SK-N-DZ (cell line): Measurements from ENCODE around the gene SNX5.

Experiments
- DNase-seq: peaks from one replicate; pipeline ENCODE4 v3.0.0-alpha.2; 2015; ENCODE audit warnings: low spot score

Gene SNX5

GRCh38 chr20:17992847-17993513 lies 24.4 kb upstream of the SNX5 start:
- no peak for DNase-seq

DNA sequence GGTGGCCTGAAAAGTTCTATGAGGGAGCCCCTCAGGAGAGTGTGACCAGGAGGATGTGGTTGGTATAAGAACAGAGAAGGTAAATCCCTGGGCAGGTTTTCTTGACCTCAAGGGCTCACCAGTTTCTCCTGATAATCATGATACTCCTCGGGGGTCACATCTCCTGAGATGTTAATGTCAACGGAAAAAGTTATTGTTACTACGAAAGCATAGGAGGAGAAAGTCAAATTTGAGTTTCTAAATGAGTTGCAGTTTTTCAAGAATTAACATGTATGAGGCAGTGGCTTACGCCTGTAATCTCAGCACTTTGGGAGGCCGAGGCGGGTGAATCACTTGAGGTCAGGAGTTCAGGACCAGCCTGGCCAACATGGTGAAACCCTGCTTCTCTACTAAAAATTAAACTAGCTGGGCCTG lies 23.6 kb upstream of the SNX5 start:
- DNase-seq: no peak

DNA sequence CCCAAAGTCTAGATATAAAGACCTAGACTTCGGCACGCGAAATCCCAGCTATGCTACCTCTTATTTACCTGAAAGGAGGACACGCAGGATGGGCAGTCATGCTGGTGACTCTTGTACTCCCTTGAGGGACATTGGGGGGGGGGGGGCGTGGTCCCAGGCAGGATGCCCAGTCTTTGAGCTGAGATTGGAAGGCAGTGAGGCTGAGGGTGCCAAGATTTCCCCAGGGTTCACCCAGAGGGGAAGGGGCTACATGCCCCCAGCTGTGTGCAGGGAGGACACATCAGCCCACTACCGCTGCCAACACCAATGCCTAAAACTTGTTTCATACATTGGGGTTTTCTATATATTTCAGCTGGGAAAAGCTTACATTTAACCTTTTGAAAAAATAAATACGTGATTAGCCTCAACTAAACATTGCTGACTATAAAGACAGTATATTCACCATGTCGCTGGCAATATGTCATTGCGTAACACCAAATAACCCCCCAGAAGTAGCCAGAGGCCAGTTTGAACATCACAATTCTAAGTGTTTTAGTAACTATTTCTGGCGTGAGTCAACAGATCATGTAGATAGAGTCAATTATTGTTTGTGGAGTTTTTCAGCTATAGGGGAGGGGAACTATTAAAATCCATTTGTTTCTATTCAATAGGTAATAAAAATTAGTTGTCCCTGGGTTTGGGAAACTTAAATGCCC lies 21.8 kb upstream of the SNX5 start:
- DNase-seq: no peak

DNA sequence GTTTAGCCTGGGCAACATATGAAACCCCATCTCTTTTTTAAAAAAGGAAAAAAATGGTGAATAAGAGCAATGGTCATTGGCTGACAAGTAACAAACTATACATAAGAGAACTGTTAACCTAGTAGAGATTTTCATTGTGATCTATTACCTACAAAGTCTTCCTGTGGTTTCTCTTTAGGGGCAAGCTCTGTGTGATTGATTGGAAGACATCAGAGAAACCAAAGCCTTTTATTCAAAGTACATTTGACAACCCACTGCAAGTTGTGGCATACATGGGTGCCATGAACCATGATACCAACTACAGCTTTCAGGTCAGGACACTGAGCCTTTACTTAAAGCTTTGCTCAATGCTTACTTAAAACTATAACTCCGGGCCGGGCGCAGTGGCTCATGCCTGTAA lies 19.4 kb upstream of the SNX5 start:
- DNase-seq: no peak

- DNase-seq: no peak
Measured at GRCh38 chr20:17985388-17986018, 16.9 kb upstream of the SNX5 start.

GRCh38 chr20:17976305-17976704 lies 7.7 kb upstream of the SNX5 start:
- no peak for DNase-seq

GRCh38 chr20:17972121-17972520 lies 3.5 kb upstream of the SNX5 start:
- DNase-seq: no peak

- DNase-seq: no peak
Measured at GRCh38 chr20:17971300-17972013, 2.9 kb upstream of the SNX5 start.

DNA sequence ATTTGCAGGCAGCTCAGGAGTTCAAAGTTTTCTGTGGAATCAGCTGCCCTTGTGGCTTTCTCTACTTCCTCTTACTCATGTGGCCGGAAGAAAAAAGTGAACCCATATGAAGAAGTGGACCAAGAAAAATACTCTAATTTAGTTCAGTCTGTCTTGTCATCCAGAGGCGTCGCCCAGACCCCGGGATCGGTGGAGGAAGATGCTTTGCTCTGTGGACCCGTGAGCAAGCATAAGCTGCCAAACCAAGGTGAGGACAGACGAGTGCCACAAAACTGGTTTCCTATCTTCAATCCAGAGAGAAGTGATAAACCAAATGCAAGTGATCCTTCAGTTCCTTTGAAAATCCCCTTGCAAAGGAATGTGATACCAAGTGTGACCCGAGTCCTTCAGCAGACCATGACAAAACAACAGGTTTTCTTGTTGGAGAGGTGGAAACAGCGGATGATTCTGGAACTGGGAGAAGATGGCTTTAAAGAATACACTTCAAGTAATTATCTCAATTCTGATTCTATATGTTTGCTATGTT lies 1.4 kb upstream of the SNX5 start:
- no peak for DNase-seq

- no peak for DNase-seq
Measured at GRCh38 chr20:17969278-17969883, 787 bp upstream of the SNX5 start.

- no peak for DNase-seq
Measured at GRCh38 chr20:17967521-17968365, 851 bp downstream of the SNX5 start.

GRCh38 chr20:17966432-17967310 lies 1.9 kb downstream of the SNX5 start:
- peak; percentile 29 for DNase-seq

DNA sequence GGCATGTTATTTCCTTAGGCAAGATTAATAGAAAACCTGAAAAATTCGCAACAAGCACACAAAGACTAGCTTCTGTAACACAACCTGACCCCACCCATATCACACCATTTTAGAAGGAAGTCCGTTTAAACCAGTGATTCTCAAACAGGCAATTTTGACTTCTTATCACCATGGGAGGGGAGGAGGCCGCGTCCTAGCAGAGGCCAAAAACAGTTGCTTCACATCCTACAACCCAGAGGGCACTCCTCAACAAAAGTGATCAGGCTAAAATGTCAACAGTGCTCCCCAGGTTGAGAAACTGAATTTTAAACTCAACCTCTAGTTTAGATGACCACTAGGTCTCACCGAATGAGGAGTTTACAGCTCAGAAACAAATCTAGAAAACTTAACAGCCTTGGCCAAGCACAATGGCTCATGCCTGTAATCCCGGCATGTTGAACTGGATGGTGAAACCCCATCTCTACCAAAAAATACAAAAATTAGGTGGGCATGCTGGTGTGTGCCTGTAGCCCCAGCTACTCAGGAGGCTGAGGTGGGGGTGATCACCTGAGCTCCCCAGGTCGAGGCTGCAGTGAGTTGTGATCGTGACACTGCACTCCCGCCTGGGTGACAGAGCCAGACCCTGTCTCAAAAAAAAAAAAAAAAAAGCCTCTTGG lies 3.4 kb downstream of the SNX5 start:
- DNase-seq: no peak

- no peak for DNase-seq
Measured at GRCh38 chr20:17964632-17965031, 4.0 kb downstream of the SNX5 start.

GRCh38 chr20:17964073-17964472 lies 4.5 kb downstream of the SNX5 start:
- no peak for DNase-seq

DNA sequence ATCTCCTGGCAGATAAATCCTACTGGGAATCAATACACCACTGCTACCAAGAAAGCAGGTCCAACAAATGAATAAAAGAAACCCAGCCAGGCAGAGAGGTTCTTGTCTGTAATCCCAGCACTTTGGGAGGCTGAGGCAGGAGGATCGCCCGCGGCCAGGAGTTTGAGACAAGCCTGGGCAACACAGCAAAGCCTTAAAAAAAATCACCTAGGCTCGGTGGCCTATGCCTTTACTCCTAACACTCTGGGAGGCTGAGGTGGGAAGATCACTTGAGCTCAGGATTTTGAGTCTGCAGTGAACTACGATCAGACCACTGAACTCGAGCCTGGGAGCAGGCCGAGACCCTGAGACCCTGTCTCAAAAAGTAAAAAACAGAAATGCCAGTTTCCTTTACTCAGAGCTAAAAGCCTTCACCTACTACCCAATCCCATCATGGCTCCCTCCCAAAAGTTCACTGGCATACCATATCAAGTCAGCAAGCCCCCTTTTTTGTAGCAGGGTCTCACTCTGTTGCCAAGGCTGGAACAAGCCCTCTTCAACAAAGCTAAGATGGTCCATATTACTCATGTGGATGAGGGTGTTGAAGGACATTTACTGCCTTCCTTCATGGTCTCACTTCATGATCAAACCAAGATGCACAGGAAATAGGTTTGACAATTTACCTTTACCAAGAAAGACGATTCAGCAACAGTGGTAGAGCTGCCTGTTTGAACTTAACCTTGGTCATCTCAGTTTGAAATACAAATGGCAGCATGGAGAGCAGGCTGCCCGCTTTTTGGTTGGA lies 5.3 kb downstream of the SNX5 start:
- DNase-seq: no peak

- DNase-seq: no peak
Measured at GRCh38 chr20:17961587-17961940, 7.0 kb downstream of the SNX5 start.

GRCh38 chr20:17960927-17961586 lies 7.5 kb downstream of the SNX5 start:
- no peak for DNase-seq
